HUES6 (cell line): ENCODE results near the gene SMIM9.

ENCODE experiments used
- H3K27ac ChIP-seq: 2 replicates; pipeline ENCODE4 v1.7.0; 2013; ENCODE audit warnings: low read depth, mild to moderate bottlenecking, low read length, inconsistent platforms
- H3K27me3 ChIP-seq: 2 replicates; pipeline ENCODE4 v1.6.1; 2013; ENCODE audit warnings: low read length; ENCODE audit not compliant: control insufficient read depth, insufficient read depth
- H3K36me3 ChIP-seq: 2 replicates; pipeline ENCODE4 v1.6.1; 2013; ENCODE audit warnings: low read length; ENCODE audit not compliant: control insufficient read depth, insufficient read depth
- H3K4me1 ChIP-seq: 2 replicates; pipeline ENCODE4 v1.6.1; 2013; ENCODE audit warnings: low read length; ENCODE audit not compliant: control insufficient read depth, insufficient read depth
- H3K4me3 ChIP-seq: 2 replicates; pipeline ENCODE4 v1.5.1; 2013; ENCODE audit warnings: low read depth, low read length
- H3K9ac ChIP-seq: one replicate; pipeline ENCODE4 v1.6.1; 2013; ENCODE audit warnings: mild to moderate bottlenecking, low read length
- H3K9me3 ChIP-seq: 2 replicates; pipeline ENCODE4 v1.6.1; 2013; ENCODE audit warnings: low read depth, low read length; ENCODE audit not compliant: control insufficient read depth, insufficient read depth

SMIM9 gene

GRCh38 chrX:154779261-154779660 is 55.2 kb downstream of the SMIM9 start:
- no peak overlapping the region for H3K4me3 ChIP-seq
- no peak overlapping the region for H3K27ac ChIP-seq
- peaks cover 61% of the 10 kb centered on the region for H3K36me3 ChIP-seq
- H3K27me3 ChIP-seq, result no peaks in the 10 kb centered on the region
- H3K4me1 ChIP-seq, result no peaks in the 10 kb centered on the region
- no peak overlapping the region for H3K9ac ChIP-seq
- H3K9me3 ChIP-seq, result peaks cover 7% of the 10 kb centered on the region; the same call in 1 of the 2 replicates

- no peak overlapping the region for H3K9ac ChIP-seq
- H3K4me3 ChIP-seq, result no peak overlapping the region
- no peak overlapping the region for H3K27ac ChIP-seq
- peaks cover 75% of the 10 kb centered on the region for H3K36me3 ChIP-seq
- H3K4me1 ChIP-seq, result no peaks in the 10 kb centered on the region
- H3K9me3 ChIP-seq, result peaks cover 11% of the 10 kb centered on the region; the same call in 1 of the 2 replicates
- no peaks in the 10 kb centered on the region for H3K27me3 ChIP-seq
These were observed 57.7 kb downstream of the SMIM9 start for GRCh38 chrX:154776753-154777152.

GRCh38 chrX:154775419-154776349 is 58.8 kb downstream of the SMIM9 start:
- no peaks in the 10 kb centered on the region for H3K4me1 ChIP-seq
- H3K4me3 ChIP-seq, result no peak overlapping the region
- no peaks in the 10 kb centered on the region for H3K27me3 ChIP-seq
- no peak overlapping the region for H3K9ac ChIP-seq
- H3K36me3 ChIP-seq, result peaks cover 82% of the 10 kb centered on the region
- no peak overlapping the region for H3K27ac ChIP-seq
- H3K9me3 ChIP-seq, result peaks cover 8% of the 10 kb centered on the region; the same call in 1 of the 2 replicates

- H3K9me3 ChIP-seq, result peaks cover 10% of the 10 kb centered on the region; the same call in 1 of the 2 replicates
- no peak overlapping the region for H3K9ac ChIP-seq
- no peaks in the 10 kb centered on the region for H3K4me1 ChIP-seq
- H3K36me3 ChIP-seq, result peaks cover 89% of the 10 kb centered on the region
- no peaks in the 10 kb centered on the region for H3K27me3 ChIP-seq
- no peak overlapping the region for H3K4me3 ChIP-seq
- H3K27ac ChIP-seq, result no peak overlapping the region
These were observed 59.8 kb downstream of the SMIM9 start for GRCh38 chrX:154774622-154775021.
